Muscle layer of colon (tissue), 2 donors: Measurements from ENCODE around the gene PRR35.
A peak's percentile ranks its signal among the peaks of the same experiment; 100 is the strongest.

ENCODE experiments used
- H3K27ac ChIP-seq: one replicate; pipeline ENCODE4 v1.7.0; 2013; ENCODE audit warnings: low read depth, mild to moderate bottlenecking, low read length, moderate library complexity
- H3K27me3 ChIP-seq, 2 donors: one replicate each; pipeline ENCODE4 v1.7.0; 2013; ENCODE audit warnings: low read length in 2 of 2, mild to moderate bottlenecking in 2 of 2; ENCODE audit not compliant: insufficient read depth in 2 of 2, control insufficient read depth in 1 of 2
- H3K36me3 ChIP-seq: one replicate; pipeline ENCODE4 v1.7.0; 2013; ENCODE audit warnings: mild to moderate bottlenecking, low read length; ENCODE audit not compliant: insufficient read depth
- H3K4me1 ChIP-seq: one replicate; pipeline ENCODE4 v1.7.0; 2013; ENCODE audit warnings: mild to moderate bottlenecking, low read length; ENCODE audit not compliant: insufficient read depth
- H3K4me3 ChIP-seq, 2 donors: one replicate each; pipeline ENCODE4 v1.7.0; 2013; ENCODE audit warnings: low read length in 2 of 2, low read depth in 1 of 2, mild to moderate bottlenecking in 1 of 2, moderate library complexity in 1 of 2
- H3K9ac ChIP-seq: one replicate; pipeline ENCODE4 v1.7.0; 2013; ENCODE audit warnings: low read length
- H3K9me3 ChIP-seq: one replicate; pipeline ENCODE4 v1.7.0; 2013; ENCODE audit warnings: mild to moderate bottlenecking, low read length
- donor health status: abdominal sarcoma.
- donor health status: Adenocarcinoma of cecum.

Gene PRR35

DNA sequence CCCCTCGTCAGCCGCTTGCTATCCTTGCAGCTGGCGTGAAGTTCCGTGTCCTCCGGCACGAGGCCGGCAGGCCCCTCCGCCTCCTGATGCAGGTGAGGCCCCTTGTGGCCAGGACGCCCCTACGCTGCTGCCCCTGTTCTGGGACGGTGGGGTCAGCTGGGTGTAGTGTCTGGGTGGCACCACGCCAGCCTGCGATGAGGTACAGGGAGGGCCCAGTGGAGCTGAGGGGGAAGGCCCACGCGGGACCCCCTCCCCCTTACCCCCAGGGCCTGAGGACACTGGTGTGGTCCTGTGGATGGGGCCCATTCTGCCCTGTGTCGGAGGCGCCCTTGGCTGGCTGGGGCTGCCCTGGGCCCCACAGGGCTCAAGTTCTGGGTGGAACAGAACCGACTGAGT lies 22.0 kb downstream of the PRR35 start:
- Histone ChIP-seq H3K9ac (no peak overlapping the region), H3K9me3 (no peaks in the 10 kb centered on the region), H3K4me1 (peaks cover 4% of the 10 kb centered on the region), H3K36me3 (no peaks in the 10 kb centered on the region), H3K27ac (no peak overlapping the region), H3K27me3 (peaks cover 0 to 4% of the 10 kb centered on the region in 2 donors), H3K4me3 (no peak overlapping the region)

DNA sequence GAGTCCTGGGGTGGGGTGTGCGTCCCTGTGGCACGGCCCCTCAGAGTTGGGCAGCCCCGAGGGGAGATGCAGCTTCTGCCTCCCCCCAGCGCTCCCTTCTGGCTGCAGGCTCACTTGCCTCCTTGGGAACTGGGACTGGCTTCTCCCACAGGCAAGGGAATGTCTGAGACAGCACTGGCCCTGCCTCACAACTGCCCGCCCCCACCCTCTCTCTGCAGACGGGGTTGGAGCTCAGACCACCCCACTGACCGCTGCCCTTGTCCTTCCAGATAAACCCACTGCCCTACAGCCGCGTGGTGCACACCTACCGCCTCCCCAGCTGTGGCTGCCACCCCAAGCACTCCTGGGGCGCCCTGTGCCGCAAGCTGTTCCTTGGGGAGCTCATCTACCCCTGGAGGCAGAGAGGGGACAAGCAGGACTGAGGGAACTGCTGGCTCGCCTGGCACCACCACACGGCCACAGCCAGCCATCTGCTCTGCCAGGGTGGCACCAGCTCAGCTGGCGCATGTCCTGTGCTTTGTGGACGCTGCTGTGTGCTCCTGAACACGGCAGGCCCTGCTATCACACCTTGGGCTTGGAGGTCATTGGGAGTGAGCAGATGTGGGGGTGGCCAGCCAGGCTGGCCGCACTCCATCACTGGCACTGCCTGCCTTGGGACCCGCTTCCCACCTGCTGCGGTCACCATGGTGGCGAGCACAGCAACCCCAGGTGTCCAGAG lies 22.6 kb downstream of the PRR35 start:
- no peaks in the 10 kb centered on the region for H3K36me3 ChIP-seq
- peaks cover 9% of the 10 kb centered on the region for H3K4me1 ChIP-seq
- peaks cover 0 to 4% of the 10 kb centered on the region in 2 donors for H3K27me3 ChIP-seq
- no peaks in the 10 kb centered on the region for H3K9me3 ChIP-seq
- H3K9ac ChIP-seq = no peak overlapping the region
- H3K4me3 ChIP-seq = no peak overlapping the region
- no peak overlapping the region for H3K27ac ChIP-seq

DNA sequence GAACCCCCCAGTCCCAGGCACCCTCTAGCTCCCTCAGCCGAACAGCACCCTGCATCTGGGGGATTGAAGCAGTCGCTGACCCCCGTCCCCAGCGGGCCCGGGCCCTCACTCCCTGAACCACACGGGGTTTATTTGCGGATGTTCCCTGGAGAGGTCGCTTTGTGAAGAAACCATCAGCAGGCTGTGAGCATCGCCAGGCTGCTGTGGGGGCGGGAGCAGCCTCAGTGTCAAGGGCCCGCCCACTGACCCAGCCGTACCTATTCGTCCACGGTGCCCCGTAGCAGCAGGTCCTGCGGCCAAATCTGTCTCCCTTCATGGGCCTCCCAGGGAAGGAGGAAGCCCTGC lies 23.2 kb downstream of the PRR35 start:
- no peak overlapping the region for H3K4me3 ChIP-seq
- H3K4me1 ChIP-seq = peaks cover 16% of the 10 kb centered on the region
- H3K9ac ChIP-seq = no peak overlapping the region
- H3K36me3 ChIP-seq = no peaks in the 10 kb centered on the region
- H3K27ac ChIP-seq = no peak overlapping the region
- H3K27me3 ChIP-seq = peaks cover 0 to 4% of the 10 kb centered on the region in 2 donors
- H3K9me3 ChIP-seq = no peaks in the 10 kb centered on the region

DNA sequence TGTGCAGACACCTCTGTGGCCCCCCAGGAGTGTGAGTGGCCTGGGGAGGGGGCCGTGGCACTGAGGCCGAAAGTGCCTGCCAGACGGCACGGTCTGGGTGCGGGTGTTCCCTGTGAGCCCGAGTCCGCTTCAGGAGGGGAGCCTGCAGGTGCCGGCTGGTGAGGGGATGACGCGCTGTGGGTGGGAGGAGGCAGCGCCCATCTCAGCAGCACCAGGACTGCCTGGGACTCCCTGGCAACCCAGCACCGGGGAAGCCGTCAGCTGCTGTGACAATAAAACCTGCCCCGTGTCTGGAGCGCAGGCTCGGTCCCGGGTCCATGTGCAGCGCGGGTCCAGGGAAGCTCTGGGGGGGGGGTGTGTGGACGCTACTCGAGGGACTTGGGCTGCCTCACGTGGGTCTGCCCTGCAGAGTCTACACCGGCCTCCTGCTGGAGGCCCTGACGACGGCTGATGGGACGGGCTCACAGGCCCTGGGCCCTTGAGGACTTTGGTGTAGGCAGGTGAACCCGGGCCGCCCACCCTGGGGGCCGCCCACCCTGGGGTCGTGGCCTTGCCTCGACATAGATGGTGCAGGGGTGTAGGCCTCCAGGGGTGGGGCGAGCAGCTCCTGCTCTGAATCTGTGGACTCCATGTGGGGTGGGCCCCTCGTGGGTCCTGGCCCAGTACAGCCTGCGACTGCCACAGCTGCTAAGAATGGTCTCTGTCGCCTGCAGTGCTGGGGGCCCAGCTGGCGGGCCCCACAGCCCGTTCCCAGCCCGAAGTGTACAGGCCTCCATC lies 23.8 kb downstream of the PRR35 start:
- Histone ChIP-seq H3K4me1 (peaks cover 17% of the 10 kb centered on the region), H3K27ac (no peak overlapping the region), H3K9ac (no peak overlapping the region), H3K9me3 (no peaks in the 10 kb centered on the region), H3K4me3 (no peak overlapping the region), H3K36me3 (no peaks in the 10 kb centered on the region), H3K27me3 (peaks cover 0 to 4% of the 10 kb centered on the region in 2 donors)

DNA sequence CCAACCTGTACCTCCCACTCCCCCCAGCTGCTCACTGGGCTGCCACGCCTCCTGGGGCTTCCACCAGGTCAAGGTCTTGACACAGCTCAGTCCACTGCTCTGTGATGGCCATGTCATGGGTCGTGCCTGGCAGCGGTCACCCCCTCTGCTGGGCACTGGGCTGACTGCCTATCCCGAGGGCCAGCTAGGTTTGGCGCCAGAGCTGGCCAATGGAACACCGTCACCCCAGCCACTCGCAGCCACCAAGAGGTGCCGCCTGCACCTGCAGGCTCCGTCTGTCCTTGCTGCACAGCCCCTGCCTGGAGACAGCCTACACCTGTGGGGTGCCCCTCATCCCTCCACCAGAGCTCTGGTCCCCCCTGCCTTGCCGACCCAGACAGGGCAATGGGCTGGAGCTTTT lies 25.2 kb downstream of the PRR35 start:
- H3K4me1 ChIP-seq = peaks cover 17% of the 10 kb centered on the region
- no peaks in the 10 kb centered on the region for H3K36me3 ChIP-seq
- H3K4me3 ChIP-seq = no peak overlapping the region
- no peak overlapping the region for H3K9ac ChIP-seq
- no peaks in the 10 kb centered on the region for H3K9me3 ChIP-seq
- H3K27ac ChIP-seq = no peak overlapping the region
- peaks cover 0 to 4% of the 10 kb centered on the region in 2 donors for H3K27me3 ChIP-seq

DNA sequence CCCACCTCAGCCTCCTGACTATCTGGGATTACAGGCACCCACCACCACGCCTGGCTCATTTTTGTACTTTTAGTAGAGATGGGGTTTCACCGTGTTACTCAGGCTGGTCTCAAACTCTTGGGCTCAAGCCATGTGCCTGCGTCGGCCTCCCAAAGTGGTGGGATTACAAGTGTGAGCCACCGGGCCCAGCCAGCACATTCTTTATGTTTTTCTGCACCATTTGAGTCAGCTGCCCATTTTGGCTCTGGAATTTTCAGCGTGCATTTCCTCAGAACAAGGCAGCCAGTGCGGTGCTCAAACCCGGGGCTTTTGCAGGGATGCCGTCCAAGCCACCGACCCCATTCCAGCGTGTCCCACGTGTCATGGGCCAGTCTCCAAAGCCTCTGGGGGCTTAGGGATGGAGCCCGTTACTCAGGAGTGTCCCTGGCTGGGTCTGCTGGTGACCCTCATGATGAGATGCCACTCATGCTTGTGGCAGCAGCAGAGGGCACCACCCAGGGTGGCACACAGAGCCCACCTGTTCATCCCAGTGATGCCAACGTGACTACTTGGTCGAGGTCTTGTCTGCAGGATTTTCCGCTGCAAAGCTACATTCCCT lies 26.0 kb downstream of the PRR35 start:
- H3K4me1 ChIP-seq = peaks cover 24% of the 10 kb centered on the region
- H3K36me3 ChIP-seq = no peaks in the 10 kb centered on the region
- H3K9me3 ChIP-seq = no peaks in the 10 kb centered on the region
- H3K9ac ChIP-seq = no peak overlapping the region
- no peak overlapping the region for H3K4me3 ChIP-seq
- H3K27me3 ChIP-seq = peaks cover 0 to 4% of the 10 kb centered on the region in 2 donors
- H3K27ac ChIP-seq = no peak overlapping the region

DNA sequence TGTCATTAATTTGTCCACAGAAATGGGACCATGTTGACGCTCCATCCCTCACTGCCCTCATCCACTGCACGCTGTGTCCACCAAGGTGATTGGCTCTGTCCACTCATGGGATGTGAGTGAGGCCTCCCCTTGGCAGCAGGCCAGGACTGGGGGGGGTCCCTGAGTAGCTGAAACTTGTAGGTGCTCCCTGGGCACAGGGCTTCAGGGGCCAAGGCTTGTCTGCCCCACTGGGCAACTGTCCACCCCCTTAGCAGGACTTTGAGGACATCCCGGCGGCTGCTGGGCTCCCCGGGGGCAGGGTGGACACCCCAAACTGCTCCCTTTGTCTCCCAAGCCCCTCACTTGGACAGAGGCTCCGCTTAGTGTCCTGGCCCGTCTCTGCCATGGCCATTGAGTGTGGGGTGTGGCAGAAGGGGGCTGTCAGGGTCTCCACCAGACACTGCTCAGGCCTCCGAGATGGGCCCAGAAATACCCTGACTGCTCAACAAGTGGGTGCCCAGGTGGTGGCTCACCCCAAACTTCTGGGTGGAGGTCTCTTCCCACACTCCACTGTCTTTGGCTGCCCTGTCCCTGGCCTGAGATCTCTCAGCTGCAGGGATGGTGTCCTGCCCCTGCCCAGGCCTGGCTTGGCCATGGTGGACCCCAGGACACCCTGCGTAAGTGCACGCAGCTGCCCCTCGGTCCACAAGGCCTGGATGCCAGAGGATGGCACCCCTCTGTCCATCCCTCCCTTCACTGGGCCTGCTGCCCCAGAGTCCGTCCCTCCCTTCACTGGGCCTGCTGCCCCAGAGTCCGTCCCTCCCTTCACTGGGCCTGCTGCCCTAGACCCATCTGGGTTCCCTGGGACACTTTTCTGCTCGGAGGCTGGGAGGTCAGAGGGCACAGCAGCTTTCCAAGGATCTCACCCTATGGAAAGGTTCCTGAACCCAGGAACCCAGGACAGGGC lies 26.7 kb downstream of the PRR35 start:
- Histone ChIP-seq H3K9ac (no peak overlapping the region), H3K4me3 (no peak overlapping the region), H3K9me3 (no peaks in the 10 kb centered on the region), H3K4me1 (peaks cover 27% of the 10 kb centered on the region), H3K27ac (no peak overlapping the region), H3K36me3 (no peaks in the 10 kb centered on the region), H3K27me3 (peaks cover 0 to 4% of the 10 kb centered on the region in 2 donors)

DNA sequence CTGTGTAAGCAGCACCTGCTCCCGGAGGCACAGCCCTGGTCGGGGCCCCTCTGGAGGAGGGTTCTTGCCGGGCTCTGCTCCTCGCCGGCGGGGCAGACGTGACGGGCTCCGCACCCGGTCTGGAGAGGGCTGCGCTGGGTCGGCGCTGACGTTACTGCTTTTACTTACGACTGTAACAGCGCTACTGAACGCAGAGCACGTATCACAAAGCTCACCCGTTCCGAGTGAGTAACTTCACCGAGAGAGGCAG lies 28.4 kb downstream of the PRR35 start:
- Histone ChIP-seq H3K4me1 (peaks cover 27% of the 10 kb centered on the region), H3K9me3 (no peaks in the 10 kb centered on the region), H3K9ac (no peak overlapping the region), H3K27ac (peak overlapping the region; percentile 84), H3K36me3 (no peaks in the 10 kb centered on the region), H3K4me3 (peak overlapping the region; percentile 78 to 92), H3K27me3 (peaks cover 0 to 4% of the 10 kb centered on the region in 2 donors)

DNA sequence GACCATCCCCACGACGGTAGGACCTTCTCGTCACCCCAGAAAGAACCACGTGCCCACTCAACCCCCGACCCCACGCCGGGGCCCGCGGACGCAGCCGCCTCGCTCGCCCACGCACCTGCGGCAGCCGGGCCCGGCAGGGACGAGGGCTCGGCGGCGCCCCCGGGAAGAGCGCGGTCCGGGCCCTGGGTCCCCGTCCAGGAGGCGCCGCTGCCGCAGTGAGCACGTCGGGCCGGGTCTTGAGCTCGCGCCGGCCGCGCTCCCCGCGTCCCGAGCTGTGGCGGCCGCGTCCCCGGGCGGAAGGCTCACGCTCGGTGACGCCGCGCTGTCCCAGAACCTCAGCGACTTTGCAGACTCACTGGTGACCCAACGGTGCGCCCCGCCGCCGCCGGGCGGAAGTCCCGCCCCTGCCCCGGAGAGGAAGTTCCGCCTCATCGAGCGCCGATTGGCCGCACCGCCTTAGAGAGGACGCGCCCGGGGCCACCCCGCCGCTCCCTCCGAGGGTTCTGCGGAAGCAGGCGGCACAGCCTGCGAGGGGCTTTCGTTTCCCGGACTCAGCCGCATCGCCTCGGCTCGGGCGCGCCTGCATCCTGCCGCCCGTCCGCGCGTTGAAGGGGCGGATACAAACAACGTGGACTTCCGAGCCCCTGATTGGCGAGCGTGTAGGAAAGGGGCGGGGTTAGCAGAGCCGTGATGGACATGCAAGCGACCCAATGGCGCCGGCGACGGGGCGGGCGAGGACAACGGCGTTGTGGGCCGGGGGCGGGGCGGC lies 28.9 kb downstream of the PRR35 start:
- Histone ChIP-seq H3K4me3 (peak overlapping the region; percentile 78 to 92), H3K9ac (no peak overlapping the region), H3K27me3 (peaks cover 0 to 4% of the 10 kb centered on the region in 2 donors), H3K36me3 (no peaks in the 10 kb centered on the region), H3K27ac (peak overlapping the region; percentile 84), H3K9me3 (no peaks in the 10 kb centered on the region), H3K4me1 (peaks cover 27% of the 10 kb centered on the region)

DNA sequence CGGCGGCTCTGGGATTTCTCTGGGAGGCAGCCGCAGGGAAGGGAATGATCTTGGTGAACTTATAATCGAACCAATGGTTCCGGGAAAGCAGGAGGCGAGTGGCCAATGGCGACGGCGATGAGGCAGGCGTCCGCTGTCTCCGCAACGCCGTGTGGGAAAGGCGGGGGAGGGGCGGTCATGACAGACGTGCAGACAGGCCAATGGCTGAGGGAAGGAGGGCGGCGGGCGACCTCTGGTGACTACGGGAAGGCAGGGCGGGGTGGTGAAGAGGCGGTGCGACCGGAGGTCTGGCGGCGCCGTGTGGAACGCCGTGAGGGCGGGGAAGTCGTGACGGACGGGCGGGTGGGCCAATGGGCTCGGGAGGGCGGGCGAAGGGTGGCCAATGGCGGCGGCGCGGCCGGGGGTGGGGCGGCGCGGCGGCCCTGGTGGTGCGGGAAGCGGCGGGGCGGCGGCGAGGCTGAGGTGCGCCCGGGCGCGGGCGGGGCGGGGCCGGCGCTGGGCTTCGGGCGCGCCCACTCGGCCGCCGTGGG lies 29.5 kb downstream of the PRR35 start, which contains the start of gene RAB40C:
TSS of gene RAB40C (plus strand) at position 409 of the 530 bp plus-strand sequence. CDS start 226 bp downstream, outside the sequence.
- H3K27ac ChIP-seq = peak within 1 kb of the TSS; percentile 84
- H3K9me3 ChIP-seq = no peaks in the 10 kb centered on the region
- H3K9ac ChIP-seq = peak within 1 kb of the TSS; percentile 65
- H3K27me3 ChIP-seq = peaks cover 0 to 4% of the 10 kb centered on the region in 2 donors
- peaks cover 27% of the 10 kb centered on the region for H3K4me1 ChIP-seq
- no peaks in the 10 kb centered on the region for H3K36me3 ChIP-seq
- H3K4me3 ChIP-seq = peak within 1 kb of the TSS; percentile 87 to 92
